SK-N-SH (cell line): ENCODE data around the gene OAS1. TPM values are rescaled to one million over a fixed set of nuclear protein-coding genes. Genes with fewer than 3 reads are reported as not detected.

Source experiments
- CTCF ChIA-PET: fragments of 300-600, 350-600 bp; formaldehyde crosslinking; extraction: SDS; loops from one replicate; lab custom pipeline; 2021; lab: Yijun Ruan, JAX
- POLR2A ChIA-PET: fragments of 350-600 bp; sonication (Branson Sonifier 250); formaldehyde crosslinking; extraction: SDS; loops from one replicate; lab custom pipeline; 2020; ENCODE audit warnings: antibody characterized with exemption, inconsistent platforms; lab: Yijun Ruan, JAX
- DNase-seq: peaks from one replicate; pipeline ENCODE4 v3.0.0; 2012
- H2AFZ ChIP-seq: fragments of 200-600 bp; sonication (generic); 2 replicates; pipeline ENCODE4 v1.8.1; 2016; ENCODE audit warnings: antibody characterized with exemption, mild to moderate bottlenecking, low read depth
- H3F3A ChIP-seq: fragments of 200-600 bp; sonication (generic); replicated peaks from 2 replicates; pipeline ENCODE3; 2016; ENCODE audit warnings: antibody characterized with exemption, mild to moderate bottlenecking; ENCODE audit not compliant: insufficient read depth
- H3K27ac ChIP-seq, 2 experiments: fragments of 200-500 bp in 1 of 2; fragments of 200-600 bp in 1 of 2; sonication (Bioruptor generic) in 1 of 2; sonication (generic), shearing (Covaris generic) in 1 of 2; 2 replicates each; pipeline versions ENCODE4 v1.5.1 to v1.6.1; 2014 to 2016; ENCODE audit warnings: low read depth in 2 of 2, inconsistent platforms in 1 of 2, low read length in 1 of 2, mild to moderate bottlenecking in 1 of 2, mixed read lengths in 1 of 2
- H3K27me3 ChIP-seq: fragments of 200-600 bp; sonication (generic), shearing (Covaris generic); 2 replicates; pipeline ENCODE4 v1.6.1; 2016; ENCODE audit warnings: mixed run types; ENCODE audit not compliant: insufficient read depth
- H3K36me3 ChIP-seq, 2 experiments: fragments of 200-500 bp in 1 of 2; fragments of 200-600 bp in 1 of 2; sonication (Bioruptor generic) in 1 of 2; sonication (generic) in 1 of 2; replicated peaks in 1 of 2; 2 replicates each; pipeline versions ENCODE3 to v1.5.1; 2014 to 2016; ENCODE audit warnings: low read length in 1 of 2, mild to moderate bottlenecking in 1 of 2; ENCODE audit not compliant: insufficient read depth in 2 of 2, control insufficient read depth in 1 of 2
- H3K4me1 ChIP-seq, 2 experiments: fragments of 200-500 bp in 1 of 2; fragments of 200-600 bp in 1 of 2; sonication (Bioruptor generic) in 1 of 2; sonication (generic), shearing (Covaris generic) in 1 of 2; 2 replicates each; pipeline versions ENCODE4 v1.5.1 to v1.6.1; 2014 to 2016; ENCODE audit warnings: low read depth in 1 of 2, low read length in 1 of 2, mixed run types in 1 of 2; ENCODE audit not compliant: insufficient read depth in 2 of 2, control insufficient read depth in 1 of 2
- H3K4me2 ChIP-seq: fragments of 200-600 bp; sonication (generic), shearing (Covaris generic); 2 replicates; pipeline ENCODE4 v1.6.1; 2017; ENCODE audit warnings: mixed run types
- H3K4me3 ChIP-seq, 2 experiments: fragments of 200-500 bp in 1 of 2; fragments of 200-600 bp in 1 of 2; sonication (Bioruptor generic) in 1 of 2; sonication (generic), shearing (Covaris generic) in 1 of 2; 2 replicates each; pipeline versions ENCODE4 v1.5.1 to v1.8.1; 2014 to 2016; ENCODE audit warnings: low read depth in 2 of 2, inconsistent platforms in 1 of 2, low read length in 1 of 2, mild to moderate bottlenecking in 1 of 2, mixed read lengths in 1 of 2, moderate library complexity in 1 of 2
- H3K79me2 ChIP-seq: fragments of 200-600 bp; sonication (generic); 2 replicates; pipeline ENCODE4 v1.8.1; 2017; ENCODE audit warnings: mild to moderate bottlenecking; ENCODE audit not compliant: insufficient read depth
- H3K9ac ChIP-seq: fragments of 200-600 bp; sonication (generic); 2 replicates; pipeline ENCODE4 v1.6.1; 2017; ENCODE audit warnings: mixed run types
- H3K9me2 ChIP-seq: fragments of 200-600 bp; sonication (generic); 2 replicates; pipeline ENCODE4 v1.6.1; 2017; ENCODE audit warnings: mixed run types
- H3K9me3 ChIP-seq: fragments of 200-600 bp; sonication (generic); 2 replicates; pipeline ENCODE4 v1.6.1; 2017; ENCODE audit warnings: mixed run types, mild to moderate bottlenecking, moderate library complexity
- H4K20me1 ChIP-seq: fragments of 200-600 bp; sonication (generic); 2 replicates; pipeline ENCODE4 v1.6.1; 2017; ENCODE audit warnings: mild to moderate bottlenecking, mixed run types; ENCODE audit not compliant: insufficient read depth
- ELF1 ChIP-seq: IDR thresholded peaks from 2 replicates; pipeline ENCODE4 v1.4.0; 2012
- EP300 ChIP-seq, 2 experiments: IDR thresholded peaks; 2 replicates each; pipeline versions ENCODE4 v1.4.0 to v1.6.1; 2012; ENCODE audit warnings: borderline replicate concordance in 1 of 2, low read depth in 1 of 2, low read length in 1 of 2
- FOSL2 ChIP-seq: IDR thresholded peaks from 2 replicates; pipeline ENCODE4 v1.4.0; 2012; ENCODE audit warnings: low read depth, mild to moderate bottlenecking, moderate library complexity, borderline replicate concordance
- FOXM1 ChIP-seq: IDR thresholded peaks from 2 replicates; pipeline ENCODE4 v1.4.0; 2012; ENCODE audit warnings: low read depth, mild to moderate bottlenecking
- GATA2 ChIP-seq: sonication (generic); formaldehyde crosslinking; IDR thresholded peaks from 2 replicates; pipeline ENCODE4 v1.5.0; 2020; ENCODE audit warnings: mild to moderate bottlenecking, missing genetic modification reagents
- MXI1 ChIP-seq: IDR thresholded peaks from 2 replicates; pipeline ENCODE4 v1.6.1; 2012; ENCODE audit warnings: mild to moderate bottlenecking, low read depth, low read length, improper control_type of control experiment
- NRF1 ChIP-seq: IDR thresholded peaks from 2 replicates; pipeline ENCODE4 v1.6.1; 2012; ENCODE audit warnings: low read depth, mild to moderate bottlenecking, low read length
- POLR2AphosphoS5 ChIP-seq: IDR thresholded peaks from 2 replicates; pipeline ENCODE4 v1.6.1; 2012; ENCODE audit warnings: low read depth, low read length
- RFX5 ChIP-seq: IDR thresholded peaks from 2 replicates; pipeline ENCODE4 v1.6.1; 2012; ENCODE audit warnings: mild to moderate bottlenecking, improper control_type of control experiment, low read length
- TAF1 ChIP-seq: IDR thresholded peaks from 2 replicates; pipeline ENCODE4 v1.6.1; 2012; ENCODE audit warnings: low read depth, mild to moderate bottlenecking, low read length, moderate library complexity, borderline replicate concordance
- TCF12 ChIP-seq: IDR thresholded peaks from 2 replicates; pipeline ENCODE4 v1.4.0; 2012
- TEAD4 ChIP-seq: IDR thresholded peaks from 2 replicates; pipeline ENCODE4 v1.4.0; 2012; ENCODE audit warnings: mild to moderate bottlenecking, borderline replicate concordance; ENCODE audit not compliant: insufficient read depth
- YY1 ChIP-seq: IDR thresholded peaks from 2 replicates; pipeline ENCODE4 v1.4.0; 2012; ENCODE audit warnings: low read depth, mild to moderate bottlenecking
- WGBS: methylation state at CpG from one replicate; pipeline ENCODE4 v1.1.6; 2017; ENCODE audit warnings: low lambda C conversion rate; 5-methylcytosine and 5-hydroxymethylcytosine counted together
- polyA plus RNA-seq, 3 experiments: library from polyadenylated mRNA; depleted of rRNA; stranded (reverse); fragments of >200 nt; gene quantifications; 2 replicates each; pipeline ENCODE4 v1.2.3, GENCODE V29; 2012
- TF ChIP-seq, protein P1 (sequence below): fragments of 200-600 bp; sonication (generic); IDR thresholded peaks from 2 replicates; pipeline ENCODE4 v1.6.1; 2017; ENCODE audit warnings: antibody characterized with exemption, mild to moderate bottlenecking, moderate library complexity
- TF ChIP-seq, protein P2 (sequence below): IDR thresholded peaks from 2 replicates; pipeline ENCODE4 v1.4.0; 2012; ENCODE audit warnings: low read depth
- TF ChIP-seq, protein P3 (sequence below): IDR thresholded peaks from 2 replicates; pipeline ENCODE4; 2012
- TF ChIP-seq, protein P4 (sequence below): IDR thresholded peaks from 2 replicates; pipeline ENCODE4 v1.4.0; 2012; ENCODE audit warnings: low read depth, borderline replicate concordance

Gene OAS1
- polyA plus RNA-seq, 1 of the 3 experiments (the other 2 are of a cell fraction): 1.1 TPM

DNA sequence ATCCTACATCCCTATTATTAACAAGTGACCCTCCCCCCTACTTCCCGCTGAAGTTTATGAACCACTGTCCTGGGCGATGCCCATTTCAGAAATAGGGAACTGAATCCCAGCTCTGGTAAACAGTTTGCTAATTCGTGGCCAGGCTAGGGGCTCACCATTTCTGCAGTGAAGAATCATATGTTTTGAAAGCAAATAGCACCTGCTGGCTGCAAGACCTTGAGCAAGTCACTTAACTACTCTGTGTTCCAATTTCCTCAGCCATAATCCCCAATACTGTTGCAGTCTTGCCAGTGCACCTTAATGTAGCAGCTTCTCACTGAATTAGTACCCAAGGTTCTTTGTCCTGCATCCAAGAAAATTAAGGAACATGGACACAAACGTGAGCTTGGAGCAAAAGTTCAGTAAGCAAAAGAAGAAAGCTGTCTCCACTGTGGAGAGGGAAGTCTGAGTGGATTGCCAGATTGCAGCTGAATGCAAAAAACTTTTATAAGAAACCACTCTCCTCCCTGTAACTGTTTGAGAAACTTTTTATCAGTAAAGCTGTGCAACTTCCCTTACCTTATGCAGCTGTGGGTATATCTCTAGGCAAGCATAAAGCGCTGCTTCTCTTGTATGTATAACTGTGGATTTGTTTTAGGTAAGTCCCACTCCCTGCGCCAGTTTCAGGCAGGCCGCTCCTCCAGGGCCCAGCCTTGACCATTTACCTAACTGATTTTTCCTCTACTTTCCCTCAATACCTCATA lies 824 bp downstream of the OAS1 start:
- Histone ChIP-seq H3K4me3 (peak overlapping the region in 1 of 2 experiments; percentile 38; a peak in 1 of 4 replicates), H3K4me2 (peak overlapping the region; percentile 58), H3K9ac (no peak overlapping the region), H3K36me3 (no peaks in the 10 kb centered on the region), H2AFZ (no peak overlapping the region), H4K20me1 (no peaks in the 10 kb centered on the region), H3K4me1 (peaks cover 0 to 27% of the 10 kb centered on the region in 2 experiments; a peak in 2 of 4 replicates), H3K9me2 (no peaks in the 10 kb centered on the region), H3F3A (no peaks in the 10 kb centered on the region), H3K9me3 (no peaks in the 10 kb centered on the region), H3K27ac (peak overlapping the region in 1 of 2 experiments; percentile 92; a peak in 2 of 4 replicates)
- DNase-seq: no peak
- 73% methylated on average over 7 of the region's 7 CpGs for WGBS
- ChIA-PET POLR2A (interaction anchor here (1.2 to 1.6 kb wide), 3 partner anchors 10 to 95 kb away, joined by 3 to 5 read pairs (median 5); partner anchors contain the start of gene OAS3), CTCF (interaction anchor here (0.7 to 1.3 kb wide), 4 partner anchors 13 to 123 kb away, joined by 3 to 4 read pairs (median 3); partner anchors contain the start of gene OAS3)
- TF ChIP-seq, protein P1, sequence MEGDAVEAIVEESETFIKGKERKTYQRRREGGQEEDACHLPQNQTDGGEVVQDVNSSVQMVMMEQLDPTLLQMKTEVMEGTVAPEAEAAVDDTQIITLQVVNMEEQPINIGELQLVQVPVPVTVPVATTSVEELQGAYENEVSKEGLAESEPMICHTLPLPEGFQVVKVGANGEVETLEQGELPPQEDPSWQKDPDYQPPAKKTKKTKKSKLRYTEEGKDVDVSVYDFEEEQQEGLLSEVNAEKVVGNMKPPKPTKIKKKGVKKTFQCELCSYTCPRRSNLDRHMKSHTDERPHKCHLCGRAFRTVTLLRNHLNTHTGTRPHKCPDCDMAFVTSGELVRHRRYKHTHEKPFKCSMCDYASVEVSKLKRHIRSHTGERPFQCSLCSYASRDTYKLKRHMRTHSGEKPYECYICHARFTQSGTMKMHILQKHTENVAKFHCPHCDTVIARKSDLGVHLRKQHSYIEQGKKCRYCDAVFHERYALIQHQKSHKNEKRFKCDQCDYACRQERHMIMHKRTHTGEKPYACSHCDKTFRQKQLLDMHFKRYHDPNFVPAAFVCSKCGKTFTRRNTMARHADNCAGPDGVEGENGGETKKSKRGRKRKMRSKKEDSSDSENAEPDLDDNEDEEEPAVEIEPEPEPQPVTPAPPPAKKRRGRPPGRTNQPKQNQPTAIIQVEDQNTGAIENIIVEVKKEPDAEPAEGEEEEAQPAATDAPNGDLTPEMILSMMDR: no peak
- TF ChIP-seq, protein P2, sequence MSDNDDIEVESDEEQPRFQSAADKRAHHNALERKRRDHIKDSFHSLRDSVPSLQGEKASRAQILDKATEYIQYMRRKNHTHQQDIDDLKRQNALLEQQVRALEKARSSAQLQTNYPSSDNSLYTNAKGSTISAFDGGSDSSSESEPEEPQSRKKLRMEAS: no peak
- TF ChIP-seq, protein P3, sequence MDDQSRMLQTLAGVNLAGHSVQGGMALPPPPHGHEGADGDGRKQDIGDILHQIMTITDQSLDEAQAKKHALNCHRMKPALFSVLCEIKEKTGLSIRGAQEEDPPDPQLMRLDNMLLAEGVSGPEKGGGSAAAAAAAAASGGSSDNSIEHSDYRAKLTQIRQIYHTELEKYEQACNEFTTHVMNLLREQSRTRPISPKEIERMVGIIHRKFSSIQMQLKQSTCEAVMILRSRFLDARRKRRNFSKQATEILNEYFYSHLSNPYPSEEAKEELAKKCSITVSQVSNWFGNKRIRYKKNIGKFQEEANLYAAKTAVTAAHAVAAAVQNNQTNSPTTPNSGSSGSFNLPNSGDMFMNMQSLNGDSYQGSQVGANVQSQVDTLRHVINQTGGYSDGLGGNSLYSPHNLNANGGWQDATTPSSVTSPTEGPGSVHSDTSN: no peak
- TF ChIP-seq EP300 (IDR thresholded peaks at IDR 0.05; ENCODE audit: borderline replicate concordance in 1 of 2, low read depth in 1 of 2, low read length in 1 of 2): no peak
- TF ChIP-seq, all 33 proteins: peak for 0
- Histone ChIP-seq H3K79me2 (no peaks in the 10 kb centered on the region), H3K27me3 (no peaks in the 10 kb centered on the region)

DNA sequence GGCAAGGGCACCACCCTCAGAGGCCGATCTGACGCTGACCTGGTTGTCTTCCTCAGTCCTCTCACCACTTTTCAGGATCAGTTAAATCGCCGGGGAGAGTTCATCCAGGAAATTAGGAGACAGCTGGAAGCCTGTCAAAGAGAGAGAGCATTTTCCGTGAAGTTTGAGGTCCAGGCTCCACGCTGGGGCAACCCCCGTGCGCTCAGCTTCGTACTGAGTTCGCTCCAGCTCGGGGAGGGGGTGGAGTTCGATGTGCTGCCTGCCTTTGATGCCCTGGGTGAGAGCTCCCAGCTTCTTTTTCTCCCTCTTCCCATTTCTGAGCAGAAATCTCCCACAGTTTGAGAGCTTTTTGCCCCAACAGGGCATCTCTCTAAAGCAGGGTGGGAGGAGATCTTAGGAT lies 1.8 kb downstream of the OAS1 start:
- H3K9me3 ChIP-seq: no peaks in the 10 kb centered on the region
- POLR2A ChIA-PET: interaction anchor here (1.5 kb wide), 1 partner anchor 30 kb away, joined by 3 read pairs; the partner anchor contains the start of gene OAS3
- no peaks in the 10 kb centered on the region for H3F3A ChIP-seq
- no peak overlapping the region; a peak in 1 of 4 replicates for H3K4me3 ChIP-seq
- H3K27me3 ChIP-seq: no peaks in the 10 kb centered on the region
- no peak overlapping the region for H2AFZ ChIP-seq
- no peaks in the 10 kb centered on the region for H3K36me3 ChIP-seq
- no peak for DNase-seq
- no peaks in the 10 kb centered on the region for H4K20me1 ChIP-seq
- H3K4me2 ChIP-seq: no peak overlapping the region
- CTCF ChIA-PET: interaction anchor here (1.2 kb wide), 1 partner anchor 8 kb away, joined by 3 read pairs; no protein-coding TSS in a partner anchor
- H3K9ac ChIP-seq: no peak overlapping the region
- WGBS: 79% methylated on average over 12 of the region's 12 CpGs
- peak overlapping the region in 1 of 2 experiments; percentile 61; a peak in 2 of 4 replicates for H3K27ac ChIP-seq
- no peaks in the 10 kb centered on the region for H3K9me2 ChIP-seq
- peaks cover 0 to 27% of the 10 kb centered on the region in 2 experiments; a peak in 2 of 4 replicates for H3K4me1 ChIP-seq
- no peaks in the 10 kb centered on the region for H3K79me2 ChIP-seq
- TF ChIP-seq, protein P2: no peak
- TF ChIP-seq TCF12: no peak
- TF ChIP-seq YY1: no peak
- no peak for TF ChIP-seq MXI1
- TF ChIP-seq NRF1: no peak
- TF ChIP-seq EP300 (IDR thresholded peaks at IDR 0.05; ENCODE audit: borderline replicate concordance in 1 of 2, low read depth in 1 of 2, low read length in 1 of 2): no peak
- TF ChIP-seq, protein P4, sequence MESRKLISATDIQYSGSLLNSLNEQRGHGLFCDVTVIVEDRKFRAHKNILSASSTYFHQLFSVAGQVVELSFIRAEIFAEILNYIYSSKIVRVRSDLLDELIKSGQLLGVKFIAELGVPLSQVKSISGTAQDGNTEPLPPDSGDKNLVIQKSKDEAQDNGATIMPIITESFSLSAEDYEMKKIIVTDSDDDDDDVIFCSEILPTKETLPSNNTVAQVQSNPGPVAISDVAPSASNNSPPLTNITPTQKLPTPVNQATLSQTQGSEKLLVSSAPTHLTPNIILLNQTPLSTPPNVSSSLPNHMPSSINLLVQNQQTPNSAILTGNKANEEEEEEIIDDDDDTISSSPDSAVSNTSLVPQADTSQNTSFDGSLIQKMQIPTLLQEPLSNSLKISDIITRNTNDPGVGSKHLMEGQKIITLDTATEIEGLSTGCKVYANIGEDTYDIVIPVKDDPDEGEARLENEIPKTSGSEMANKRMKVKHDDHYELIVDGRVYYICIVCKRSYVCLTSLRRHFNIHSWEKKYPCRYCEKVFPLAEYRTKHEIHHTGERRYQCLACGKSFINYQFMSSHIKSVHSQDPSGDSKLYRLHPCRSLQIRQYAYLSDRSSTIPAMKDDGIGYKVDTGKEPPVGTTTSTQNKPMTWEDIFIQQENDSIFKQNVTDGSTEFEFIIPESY: no peak
- TF ChIP-seq, protein P1: no peak
- no peak for TF ChIP-seq TEAD4
- TF ChIP-seq FOSL2: no peak
- no peak for TF ChIP-seq FOXM1
- no peak for TF ChIP-seq TAF1
- TF ChIP-seq RFX5: no peak
- TF ChIP-seq ELF1: no peak
- TF ChIP-seq POLR2AphosphoS5: no peak
- no peak for TF ChIP-seq GATA2 (CRISPR knock-in tag)
